Skeletal muscle satellite cell (primary cell): ENCODE results near the gene CRACR2A.
A peak's percentile ranks its signal among the peaks of the same experiment; 100 is the strongest.

Experiments
- H3K27me3 ChIP-seq: 2 replicates; pipeline ENCODE4 v1.7.0; 2013; ENCODE audit warnings: low read length; ENCODE audit not compliant: control insufficient read depth, insufficient read depth
- H3K36me3 ChIP-seq: 2 replicates; pipeline ENCODE4 v1.7.0; 2013; ENCODE audit warnings: mild to moderate bottlenecking, control low read depth, low read length; ENCODE audit not compliant: insufficient read depth
- H3K4me1 ChIP-seq: 2 replicates; pipeline ENCODE4 v1.7.0; 2013; ENCODE audit warnings: low read length; ENCODE audit not compliant: control insufficient read depth, insufficient read depth
- H3K4me2 ChIP-seq: 2 replicates; pipeline ENCODE4 v1.7.0; 2013; ENCODE audit warnings: mild to moderate bottlenecking, low read length
- H3K4me3 ChIP-seq: 2 replicates; pipeline ENCODE4 v1.7.0; 2013; ENCODE audit warnings: low read length
- H3K9ac ChIP-seq: 2 replicates; pipeline ENCODE4 v1.7.0; 2013; ENCODE audit warnings: mild to moderate bottlenecking, low read depth, low read length, moderate library complexity
- H3K9me3 ChIP-seq: replicated peaks from 2 replicates; pipeline ENCODE4 v1.7.0; 2013; ENCODE audit warnings: mild to moderate bottlenecking, control low read depth, low read length

CRACR2A gene

GRCh38 chr12:3775385-3776035 is 22.6 kb upstream of the CRACR2A start:
- Histone ChIP-seq H3K9me3 (no peaks in the 10 kb centered on the region), H3K27me3 (peaks cover 21% of the 10 kb centered on the region), H3K9ac (no peak overlapping the region), H3K4me3 (no peak overlapping the region), H3K4me1 (peaks cover 5% of the 10 kb centered on the region), H3K36me3 (no peaks in the 10 kb centered on the region), H3K4me2 (no peak overlapping the region)

- Histone ChIP-seq H3K4me2 (no peak overlapping the region), H3K9ac (no peak overlapping the region), H3K36me3 (no peaks in the 10 kb centered on the region), H3K4me3 (no peak overlapping the region), H3K4me1 (peaks cover 5% of the 10 kb centered on the region), H3K27me3 (peaks cover 21% of the 10 kb centered on the region), H3K9me3 (no peaks in the 10 kb centered on the region)
These were observed 19.5 kb upstream of the CRACR2A start for GRCh38 chr12:3772380-3772779.

GRCh38 chr12:3771853-3772252 is 18.9 kb upstream of the CRACR2A start:
- H3K4me1 ChIP-seq: peaks cover 5% of the 10 kb centered on the region
- no peak overlapping the region for H3K4me2 ChIP-seq
- no peak overlapping the region for H3K4me3 ChIP-seq
- H3K27me3 ChIP-seq: peaks cover 19% of the 10 kb centered on the region
- H3K9me3 ChIP-seq: no peaks in the 10 kb centered on the region
- no peaks in the 10 kb centered on the region for H3K36me3 ChIP-seq
- no peak overlapping the region for H3K9ac ChIP-seq

- Histone ChIP-seq H3K4me1 (peaks cover 5% of the 10 kb centered on the region), H3K9me3 (no peaks in the 10 kb centered on the region), H3K9ac (no peak overlapping the region), H3K4me2 (no peak overlapping the region), H3K27me3 (peaks cover 10% of the 10 kb centered on the region), H3K36me3 (no peaks in the 10 kb centered on the region), H3K4me3 (no peak overlapping the region)
These were observed 18.0 kb upstream of the CRACR2A start for GRCh38 chr12:3770891-3771290.

GRCh38 chr12:3768911-3769447 is 16.1 kb upstream of the CRACR2A start:
- no peak overlapping the region for H3K4me2 ChIP-seq
- H3K9me3 ChIP-seq: no peaks in the 10 kb centered on the region
- no peaks in the 10 kb centered on the region for H3K36me3 ChIP-seq
- H3K9ac ChIP-seq: no peak overlapping the region
- peaks cover 5% of the 10 kb centered on the region for H3K4me1 ChIP-seq
- H3K4me3 ChIP-seq: no peak overlapping the region
- no peaks in the 10 kb centered on the region for H3K27me3 ChIP-seq

GRCh38 chr12:3761116-3761735 is 8.3 kb upstream of the CRACR2A start:
- peaks cover 5% of the 10 kb centered on the region for H3K4me1 ChIP-seq
- H3K4me2 ChIP-seq: no peak overlapping the region
- H3K9me3 ChIP-seq: no peaks in the 10 kb centered on the region
- H3K27me3 ChIP-seq: no peaks in the 10 kb centered on the region
- H3K36me3 ChIP-seq: no peaks in the 10 kb centered on the region
- H3K4me3 ChIP-seq: no peak overlapping the region
- no peak overlapping the region for H3K9ac ChIP-seq

- Histone ChIP-seq H3K27me3 (no peaks in the 10 kb centered on the region), H3K9me3 (no peaks in the 10 kb centered on the region), H3K4me1 (peaks cover 5% of the 10 kb centered on the region), H3K36me3 (no peaks in the 10 kb centered on the region), H3K4me2 (no peak overlapping the region), H3K4me3 (no peak overlapping the region), H3K9ac (no peak overlapping the region)
These were observed 7.0 kb upstream of the CRACR2A start for GRCh38 chr12:3759878-3760277.

- peaks cover 18% of the 10 kb centered on the region for H3K4me1 ChIP-seq
- no peaks in the 10 kb centered on the region for H3K27me3 ChIP-seq
- no peaks in the 10 kb centered on the region for H3K9me3 ChIP-seq
- H3K9ac ChIP-seq: no peak overlapping the region
- H3K36me3 ChIP-seq: no peaks in the 10 kb centered on the region
- H3K4me3 ChIP-seq: no peak overlapping the region
- no peak overlapping the region for H3K4me2 ChIP-seq
These were observed 4.4 kb upstream of the CRACR2A start for GRCh38 chr12:3757261-3757660.

- Histone ChIP-seq H3K4me2 (no peak overlapping the region), H3K36me3 (no peaks in the 10 kb centered on the region), H3K4me3 (no peak overlapping the region), H3K4me1 (peaks cover 24% of the 10 kb centered on the region), H3K27me3 (no peaks in the 10 kb centered on the region), H3K9me3 (no peaks in the 10 kb centered on the region), H3K9ac (no peak overlapping the region)
These were observed 3.0 kb upstream of the CRACR2A start for GRCh38 chr12:3755898-3756297.

- Histone ChIP-seq H3K36me3 (no peaks in the 10 kb centered on the region), H3K4me1 (peaks cover 24% of the 10 kb centered on the region), H3K4me3 (peak overlapping the region; percentile 69), H3K27me3 (no peaks in the 10 kb centered on the region), H3K4me2 (peak overlapping the region; percentile 84), H3K9me3 (no peaks in the 10 kb centered on the region), H3K9ac (peak overlapping the region; percentile 92)
These were observed 805 bp upstream of the CRACR2A start for GRCh38 chr12:3753544-3754284.

GRCh38 chr12:3752096-3752709 is 706 bp downstream of the CRACR2A start:
- H3K36me3 ChIP-seq: no peaks in the 10 kb centered on the region

More at GRCh38 chr12:3752096-3752709, 706 bp downstream of the CRACR2A start:
- H3K9me3 ChIP-seq: no peaks in the 10 kb centered on the region
- H3K4me1 ChIP-seq: peaks cover 24% of the 10 kb centered on the region
- H3K27me3 ChIP-seq: no peaks in the 10 kb centered on the region
- H3K4me3 ChIP-seq: peak overlapping the region; percentile 69
- peak overlapping the region; percentile 92 for H3K9ac ChIP-seq
- H3K4me2 ChIP-seq: peak overlapping the region; percentile 84
